Brain pericyte (primary cell): ENCODE results near the gene TANGO2.

Experiments
- DNase-seq: peaks from one replicate; pipeline ENCODE4 v3.0.0-alpha.2; 2012; ENCODE audit warnings: low read depth, low spot score

TANGO2 gene

GRCh38 chr22:19982991-19983578, 37.8 kb upstream of the TANGO2 start:
- no peak for DNase-seq

- DNase-seq: no peak
Measured at GRCh38 chr22:19983741-19984140, 37.2 kb upstream of the TANGO2 start.

- DNase-seq: no peak
Measured at GRCh38 chr22:19984201-19984753, 36.6 kb upstream of the TANGO2 start.

- no peak for DNase-seq
Measured at GRCh38 chr22:19984851-19985811, 35.8 kb upstream of the TANGO2 start.

GRCh38 chr22:19986011-19986409, 34.9 kb upstream of the TANGO2 start:
- no peak for DNase-seq

GRCh38 chr22:19986410-19987341, 34.2 kb upstream of the TANGO2 start:
- DNase-seq: no peak

- no peak for DNase-seq
Measured at GRCh38 chr22:19987394-19988306, 33.3 kb upstream of the TANGO2 start.

- DNase-seq: no peak
Measured at GRCh38 chr22:19988331-19988808, 32.5 kb upstream of the TANGO2 start.

GRCh38 chr22:19988965-19989724, 31.8 kb upstream of the TANGO2 start:
- DNase-seq: no peak

GRCh38 chr22:19989725-19990067, 31.2 kb upstream of the TANGO2 start:
- no peak for DNase-seq

GRCh38 chr22:19990188-19990587, 30.7 kb upstream of the TANGO2 start:
- no peak for DNase-seq

- no peak for DNase-seq
Measured at GRCh38 chr22:19990609-19991394, 30.1 kb upstream of the TANGO2 start.

- no peak for DNase-seq
Measured at GRCh38 chr22:19991395-19991644, 29.6 kb upstream of the TANGO2 start.

GRCh38 chr22:19991645-19992451, 29.1 kb upstream of the TANGO2 start:
- DNase-seq: no peak

GRCh38 chr22:19992481-19992911, 28.4 kb upstream of the TANGO2 start:
- DNase-seq: no peak

- DNase-seq: no peak
Measured at GRCh38 chr22:19992921-19993355, 28.0 kb upstream of the TANGO2 start.

- DNase-seq: no peak
Measured at GRCh38 chr22:19993926-19994325, 27.0 kb upstream of the TANGO2 start.
